SW 1271 (cell line): ENCODE data around the gene KLHL40.

ENCODE experiments used
- DNase-seq, 2 experiments: peaks; one replicate each; lab custom pipeline; 2025; lab: John Stamatoyannopoulos, UW

Gene KLHL40

GRCh38 chr3:42702982-42703694 is 17.8 kb downstream of the KLHL40 start:
- DNase-seq, result no peak

GRCh38 chr3:42703695-42704025 is 18.3 kb downstream of the KLHL40 start:
- DNase-seq, result no peak

- no peak for DNase-seq
Observed at GRCh38 chr3:42704136-42704841, 19.0 kb downstream of the KLHL40 start.

GRCh38 chr3:42705058-42705767 is 19.9 kb downstream of the KLHL40 start:
- no peak for DNase-seq

GRCh38 chr3:42705962-42706585 is 20.7 kb downstream of the KLHL40 start:
- DNase-seq, result no peak

GRCh38 chr3:42706721-42707619 is 21.6 kb downstream of the KLHL40 start:
- no peak for DNase-seq

- DNase-seq, result no peak
Observed at GRCh38 chr3:42707620-42708355, 22.5 kb downstream of the KLHL40 start.

GRCh38 chr3:42708611-42709151 is 23.3 kb downstream of the KLHL40 start:
- DNase-seq, result no peak

- no peak for DNase-seq
Observed at GRCh38 chr3:42709621-42710020, 24.3 kb downstream of the KLHL40 start.

GRCh38 chr3:42710323-42711021 is 25.1 kb downstream of the KLHL40 start:
- no peak for DNase-seq

GRCh38 chr3:42711491-42712343 is 26.4 kb downstream of the KLHL40 start:
- DNase-seq, result no peak

GRCh38 chr3:42712344-42712648 is 27.0 kb downstream of the KLHL40 start:
- no peak for DNase-seq

GRCh38 chr3:42712688-42713372 is 27.5 kb downstream of the KLHL40 start:
- no peak for DNase-seq

- no peak for DNase-seq
Observed at GRCh38 chr3:42713747-42714146, 28.4 kb downstream of the KLHL40 start.

GRCh38 chr3:42714171-42714852 is 29.0 kb downstream of the KLHL40 start:
- no peak for DNase-seq

GRCh38 chr3:42717306-42717705 is 32.0 kb downstream of the KLHL40 start:
- DNase-seq, result no peak

- DNase-seq, result no peak
Observed at GRCh38 chr3:42718338-42718737, 33.0 kb downstream of the KLHL40 start.

GRCh38 chr3:42719002-42719401 is 33.7 kb downstream of the KLHL40 start:
- no peak for DNase-seq
